Measurements from ENCODE around the gene EPHB4.

- TF ChIP-seq, protein P1, sequence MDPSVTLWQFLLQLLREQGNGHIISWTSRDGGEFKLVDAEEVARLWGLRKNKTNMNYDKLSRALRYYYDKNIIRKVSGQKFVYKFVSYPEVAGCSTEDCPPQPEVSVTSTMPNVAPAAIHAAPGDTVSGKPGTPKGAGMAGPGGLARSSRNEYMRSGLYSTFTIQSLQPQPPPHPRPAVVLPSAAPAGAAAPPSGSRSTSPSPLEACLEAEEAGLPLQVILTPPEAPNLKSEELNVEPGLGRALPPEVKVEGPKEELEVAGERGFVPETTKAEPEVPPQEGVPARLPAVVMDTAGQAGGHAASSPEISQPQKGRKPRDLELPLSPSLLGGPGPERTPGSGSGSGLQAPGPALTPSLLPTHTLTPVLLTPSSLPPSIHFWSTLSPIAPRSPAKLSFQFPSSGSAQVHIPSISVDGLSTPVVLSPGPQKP (IDR thresholded peaks at IDR 0.05; ENCODE audit: borderline replicate concordance, low read depth, low read length): no peak
- TF ChIP-seq POLR2A (IDR thresholded peaks at IDR 0.05; ENCODE audit: low read depth, low read length) (no peak), RFX5 (IDR thresholded peaks at IDR 0.05; ENCODE audit: low read depth, low read length) (no peak), RAD21 (IDR thresholded peaks at IDR 0.05; ENCODE audit: low read length) (no peak), BHLHE40 (IDR thresholded peaks at IDR 0.05; ENCODE audit: low read depth, low read length) (no peak), CEBPB (IDR thresholded peaks at IDR 0.05; ENCODE audit: low read depth, low read length) (no peak), RCOR1 (IDR thresholded peaks at IDR 0.05; ENCODE audit: insufficient replicate concordance, low read length) (no peak), SMC3 (IDR thresholded peaks at IDR 0.05; ENCODE audit: low read depth, low read length) (no peak), MAZ (IDR thresholded peaks at IDR 0.05; ENCODE audit: borderline replicate concordance, low read depth, low read length) (no peak)
- TF ChIP-seq, protein P2, sequence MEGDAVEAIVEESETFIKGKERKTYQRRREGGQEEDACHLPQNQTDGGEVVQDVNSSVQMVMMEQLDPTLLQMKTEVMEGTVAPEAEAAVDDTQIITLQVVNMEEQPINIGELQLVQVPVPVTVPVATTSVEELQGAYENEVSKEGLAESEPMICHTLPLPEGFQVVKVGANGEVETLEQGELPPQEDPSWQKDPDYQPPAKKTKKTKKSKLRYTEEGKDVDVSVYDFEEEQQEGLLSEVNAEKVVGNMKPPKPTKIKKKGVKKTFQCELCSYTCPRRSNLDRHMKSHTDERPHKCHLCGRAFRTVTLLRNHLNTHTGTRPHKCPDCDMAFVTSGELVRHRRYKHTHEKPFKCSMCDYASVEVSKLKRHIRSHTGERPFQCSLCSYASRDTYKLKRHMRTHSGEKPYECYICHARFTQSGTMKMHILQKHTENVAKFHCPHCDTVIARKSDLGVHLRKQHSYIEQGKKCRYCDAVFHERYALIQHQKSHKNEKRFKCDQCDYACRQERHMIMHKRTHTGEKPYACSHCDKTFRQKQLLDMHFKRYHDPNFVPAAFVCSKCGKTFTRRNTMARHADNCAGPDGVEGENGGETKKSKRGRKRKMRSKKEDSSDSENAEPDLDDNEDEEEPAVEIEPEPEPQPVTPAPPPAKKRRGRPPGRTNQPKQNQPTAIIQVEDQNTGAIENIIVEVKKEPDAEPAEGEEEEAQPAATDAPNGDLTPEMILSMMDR (conservative IDR thresholded peaks at IDR 0.05; ENCODE audit: low read depth, low read length): no peak
- TF ChIP-seq, protein P3, sequence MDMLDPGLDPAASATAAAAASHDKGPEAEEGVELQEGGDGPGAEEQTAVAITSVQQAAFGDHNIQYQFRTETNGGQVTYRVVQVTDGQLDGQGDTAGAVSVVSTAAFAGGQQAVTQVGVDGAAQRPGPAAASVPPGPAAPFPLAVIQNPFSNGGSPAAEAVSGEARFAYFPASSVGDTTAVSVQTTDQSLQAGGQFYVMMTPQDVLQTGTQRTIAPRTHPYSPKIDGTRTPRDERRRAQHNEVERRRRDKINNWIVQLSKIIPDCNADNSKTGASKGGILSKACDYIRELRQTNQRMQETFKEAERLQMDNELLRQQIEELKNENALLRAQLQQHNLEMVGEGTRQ (IDR thresholded peaks at IDR 0.05; ENCODE audit: low read depth, low read length): no peak
Observed at GRCh38 chr7:100818825-100819224, 8.5 kb downstream of the EPHB4 start.

All from IMR-90 (cell line).